Stimulated activated CD8-positive, alpha-beta memory T cell treated with anti-CD3 and anti-CD28 coated beads, Interleukin-7, amount 100 ng/mL, for 48 hours (primary cell): ENCODE measurements around the gene CHAC2.
"Not testable (repeated sequence)": the region's sequence is repeated elsewhere in the genome, so short reads cannot be mapped to it uniquely, and the experiment has no call there.

Experiments used
- DNase-seq, 2 donors: peaks; one replicate each; pipeline ENCODE4 v3.0.0-alpha.2; 2020; ENCODE audit warnings: low read depth in 1 of 2; ENCODE audit errors: extremely low read depth in 1 of 2

The CHAC2 gene

DNA sequence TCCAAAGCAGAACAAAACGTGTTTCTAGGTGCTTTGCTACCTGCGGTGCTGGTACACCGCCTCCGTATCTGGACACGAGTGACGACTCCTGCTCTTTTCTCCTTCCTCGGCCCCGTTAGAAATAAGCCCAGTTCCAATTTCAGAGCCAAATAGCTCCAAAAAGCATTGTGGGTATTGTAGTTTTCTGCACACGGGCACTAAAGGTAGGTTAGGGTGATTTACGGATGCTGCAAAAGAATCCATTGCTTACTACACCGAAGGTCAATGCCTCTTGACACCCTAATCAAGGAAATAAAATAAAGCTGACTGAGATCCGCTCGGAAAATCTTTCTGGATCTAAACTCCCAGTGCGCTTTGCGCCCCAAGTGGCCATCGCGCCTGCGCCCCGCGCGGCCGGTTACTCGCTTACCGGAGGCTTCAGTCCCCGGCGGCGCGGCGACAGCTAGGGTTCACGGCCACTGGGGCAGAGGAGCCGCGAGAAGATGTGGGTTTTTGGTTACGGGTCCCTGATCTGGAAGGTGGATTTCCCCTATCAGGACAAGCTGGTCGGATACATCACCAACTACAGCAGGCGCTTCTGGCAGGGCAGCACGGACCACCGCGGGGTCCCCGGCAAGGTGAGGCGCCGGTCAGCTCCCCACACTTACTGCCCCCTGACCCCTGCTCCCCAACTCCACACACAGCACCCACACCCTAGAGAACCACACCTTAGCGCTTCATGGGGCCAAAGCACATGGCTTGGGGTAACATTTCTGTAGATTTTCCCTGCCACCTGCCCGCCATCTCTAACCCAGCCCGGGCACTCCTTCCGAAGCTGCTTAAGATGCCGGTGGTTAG lies at the start of gene CHAC2:
TSS of gene CHAC2 (plus strand) at position 400 of the 837 bp plus-strand sequence. CDS start at position 483, 83 bp downstream.
- peak; percentile 74 to 78 for DNase-seq

DNA sequence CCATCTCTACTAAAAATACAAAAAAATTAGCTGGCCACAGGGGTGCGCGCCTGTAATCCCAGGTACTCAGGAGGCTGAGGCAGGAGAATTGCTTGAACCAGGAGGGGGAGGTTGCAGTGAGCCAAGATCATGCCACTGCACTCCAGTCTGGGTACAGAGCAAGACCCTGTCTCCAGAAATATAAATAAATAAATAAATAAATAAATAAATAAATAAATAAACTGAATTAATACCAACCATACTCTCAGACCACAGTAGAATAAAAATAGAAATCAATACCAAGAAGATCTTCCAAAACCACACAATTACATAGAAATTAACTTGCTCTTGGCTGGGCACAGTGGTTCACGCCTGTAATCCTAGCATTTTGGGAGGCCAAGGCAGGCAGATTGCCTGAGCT lies 46.7 kb upstream of the CHAC2 start:
- not testable (repeated sequence) for DNase-seq

DNA sequence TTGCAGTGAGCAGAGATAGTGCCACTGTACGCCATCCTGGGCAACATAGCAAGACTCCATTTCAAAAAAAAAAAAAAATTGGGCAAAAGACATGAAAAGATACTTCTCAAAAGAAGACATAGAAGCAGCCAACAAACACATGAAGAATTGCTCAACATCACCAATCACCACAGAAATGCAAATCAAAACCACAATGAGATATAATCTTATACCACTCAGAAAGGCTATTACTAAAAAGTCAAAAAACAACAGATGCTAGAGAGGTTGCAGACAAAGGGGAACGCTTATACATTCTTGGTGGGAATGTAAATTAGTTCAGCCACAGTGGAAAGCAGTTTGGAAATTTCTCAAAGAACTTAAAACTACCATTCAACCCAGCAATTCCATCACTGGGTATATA lies 43.1 kb upstream of the CHAC2 start:
- DNase-seq, result no peak

DNA sequence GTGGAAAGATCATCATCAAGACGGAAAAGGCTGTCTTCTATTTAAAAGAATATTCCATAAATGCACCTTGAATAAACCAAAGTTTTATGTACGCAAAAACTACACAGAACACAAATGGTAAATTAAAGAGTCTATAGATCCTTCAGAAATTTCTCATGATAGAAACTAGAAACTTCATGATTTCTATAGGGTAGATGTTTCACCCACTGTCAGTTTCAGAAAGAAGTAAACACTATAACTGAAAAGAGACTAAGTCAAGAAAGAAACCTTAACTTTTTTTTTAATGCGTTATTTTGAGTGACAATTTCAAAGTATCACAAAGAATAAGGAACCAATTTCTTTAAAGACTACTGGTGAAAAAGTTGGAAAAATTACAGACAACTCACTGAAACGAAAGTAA lies 41.9 kb upstream of the CHAC2 start:
- no peak for DNase-seq

DNA sequence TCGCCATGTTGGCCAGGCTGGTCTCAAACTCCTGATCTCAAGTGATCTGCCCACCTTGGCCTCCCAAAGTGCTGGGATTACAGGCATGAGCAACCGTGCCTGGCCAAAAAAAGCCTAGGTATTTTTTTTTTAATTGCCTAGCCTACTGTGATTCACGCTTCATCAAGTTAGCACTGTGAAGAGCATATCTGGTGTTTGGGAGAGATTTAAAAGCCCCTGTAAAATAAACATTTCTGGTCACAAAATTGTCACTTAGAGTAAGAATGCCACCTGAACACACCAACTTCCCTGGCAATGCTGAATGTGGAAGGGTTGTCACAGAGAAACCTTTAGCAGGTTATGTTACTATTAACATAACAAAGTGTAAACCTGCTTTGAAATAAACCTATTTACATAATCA lies 39.7 kb upstream of the CHAC2 start:
- DNase-seq, result no peak

DNA sequence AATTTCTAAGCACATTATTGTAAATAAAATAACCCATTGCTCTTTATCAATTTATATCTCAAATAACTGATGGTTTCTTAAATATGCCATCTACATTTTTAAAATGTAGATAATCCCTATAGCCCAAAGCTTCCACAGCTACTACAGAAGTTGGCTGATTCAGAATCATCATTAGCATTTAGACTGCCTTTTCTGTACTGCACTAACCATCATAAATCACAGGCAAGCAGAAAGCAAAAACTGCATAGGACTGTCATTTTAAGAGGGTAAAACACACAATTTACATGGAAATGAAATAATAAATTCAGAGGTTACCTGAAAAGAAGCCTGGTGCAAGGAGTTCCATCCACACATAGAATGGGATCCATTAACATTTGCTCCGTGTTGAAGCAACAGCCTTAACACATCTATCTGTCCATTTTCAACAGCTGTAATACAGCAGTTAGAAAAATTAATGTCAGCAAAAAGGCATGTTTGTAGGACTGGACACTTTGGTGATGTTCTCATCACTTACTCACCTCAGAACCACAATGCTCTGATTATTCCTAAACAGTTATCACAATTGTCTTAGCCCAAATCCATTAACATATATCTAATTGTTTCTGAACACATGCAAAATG lies 38.4 kb upstream of the CHAC2 start:
- no peak for DNase-seq

DNA sequence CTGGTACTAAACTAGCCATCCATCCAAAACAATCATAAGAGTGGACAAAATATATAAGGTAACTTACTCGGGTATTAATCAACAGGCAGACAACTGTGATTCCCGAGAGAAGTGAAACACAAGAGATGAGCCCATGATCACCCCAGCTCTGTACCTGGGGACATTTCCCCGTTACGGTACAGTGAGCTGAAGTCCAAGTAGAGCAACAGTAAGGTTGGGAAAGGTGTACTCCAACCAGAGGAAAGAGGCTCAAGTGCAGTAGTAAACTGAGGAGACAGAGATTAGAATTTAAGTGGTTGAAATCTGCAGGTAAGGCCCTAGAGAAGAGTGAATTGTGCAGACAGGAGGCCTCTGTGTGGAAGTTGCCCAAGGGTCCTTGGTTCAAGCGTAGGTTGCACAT lies 30.5 kb upstream of the CHAC2 start:
- DNase-seq, result no peak

DNA sequence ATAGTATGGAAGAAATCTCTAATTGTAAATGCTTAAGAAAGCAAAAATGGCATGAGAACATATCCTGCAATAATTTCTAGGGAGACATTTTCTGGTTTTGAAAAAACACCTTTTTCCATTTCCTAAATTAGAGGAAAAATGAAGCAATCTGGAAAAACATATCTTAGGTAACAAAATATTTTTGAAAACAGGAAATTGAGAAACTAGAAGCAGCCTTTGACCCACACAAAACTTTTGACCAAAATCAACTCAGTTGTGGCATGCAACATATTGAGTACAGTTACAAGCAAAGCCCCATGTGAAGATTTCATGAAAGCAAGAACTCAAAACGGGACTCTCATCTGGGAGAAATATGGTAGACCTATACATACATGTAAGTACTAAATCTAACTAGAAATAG lies 28.6 kb upstream of the CHAC2 start:
- DNase-seq, result no peak

DNA sequence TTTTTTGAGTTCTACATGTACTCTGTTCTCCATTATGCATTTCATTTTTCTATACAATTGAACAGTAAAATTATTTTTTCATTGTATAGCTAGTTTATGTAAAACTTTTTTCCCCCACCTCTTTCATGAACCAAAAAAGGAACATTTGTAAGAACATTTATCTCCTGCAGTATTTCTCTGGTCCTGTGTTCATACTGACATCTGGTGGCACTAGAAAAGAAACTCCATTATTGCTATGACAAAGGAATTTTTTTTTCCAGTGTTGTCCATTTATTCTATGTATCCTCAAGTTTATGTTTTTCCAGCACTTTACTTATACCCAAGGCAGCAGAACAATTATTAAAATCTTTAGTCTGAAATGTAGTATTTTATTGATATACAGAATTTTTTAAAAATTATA lies 27.4 kb upstream of the CHAC2 start:
- no peak for DNase-seq

DNA sequence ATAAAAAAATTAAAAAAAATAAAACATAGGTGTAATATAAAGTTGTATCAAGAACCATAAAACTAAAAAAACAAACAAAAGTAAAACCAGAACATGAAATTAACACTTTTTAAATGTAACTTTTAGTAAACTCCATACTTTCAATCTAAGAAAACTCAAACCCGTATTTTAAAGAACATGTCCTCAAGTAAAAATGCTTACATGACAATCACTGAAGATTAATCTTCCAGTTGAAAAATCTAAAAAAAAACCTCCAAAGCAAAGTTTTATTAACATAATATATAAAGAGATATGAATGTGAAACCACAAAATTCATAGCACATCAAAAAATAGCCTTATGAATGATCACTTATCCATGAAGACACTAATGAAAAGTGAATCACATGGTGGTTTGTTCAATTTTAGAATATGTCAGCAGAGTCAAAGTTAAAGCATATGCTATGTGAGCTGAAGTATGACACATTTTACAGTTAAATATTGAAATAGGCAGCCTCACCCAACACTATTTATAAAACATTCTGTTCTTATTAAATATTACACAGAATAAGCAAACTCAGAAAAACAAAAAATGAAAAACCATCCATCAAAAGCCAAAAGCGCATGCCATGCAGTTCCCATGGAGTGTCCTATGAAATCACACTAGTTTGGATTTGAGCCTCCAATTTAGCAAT lies 23.1 kb upstream of the CHAC2 start:
- DNase-seq, result no peak

DNA sequence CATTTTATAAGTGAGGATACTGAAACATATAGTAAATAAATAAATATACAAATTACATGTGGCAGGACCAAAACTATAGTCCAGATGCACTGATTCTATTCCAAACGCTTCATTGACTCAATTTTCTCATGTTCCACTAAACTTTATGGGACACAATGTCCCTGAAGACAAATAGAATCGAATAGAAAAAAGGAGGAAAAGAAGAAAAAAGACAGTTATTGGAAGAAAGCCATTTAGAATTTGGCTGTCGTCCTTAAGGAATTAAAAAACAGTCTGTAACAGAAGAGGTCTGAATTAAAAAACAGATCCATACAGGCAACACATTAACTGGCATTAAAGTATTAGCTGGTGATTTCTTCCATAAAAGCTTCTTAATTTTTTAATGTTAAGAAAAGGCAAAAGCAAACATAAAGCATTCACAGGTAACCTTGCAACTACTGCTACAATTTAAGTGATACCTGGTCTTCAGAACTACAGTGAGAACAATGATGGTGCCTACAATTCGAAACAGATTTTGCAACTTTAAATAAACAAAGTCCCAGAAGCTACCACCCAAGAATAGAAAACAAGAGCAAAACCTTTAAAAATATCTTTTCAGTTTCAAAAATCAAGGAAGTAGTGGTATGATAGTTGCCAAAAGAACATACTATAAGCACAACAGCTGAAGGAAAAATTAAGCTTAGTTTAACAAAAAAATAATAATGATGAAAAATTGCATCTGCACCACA lies 17.4 kb upstream of the CHAC2 start:
- DNase-seq, result no peak

DNA sequence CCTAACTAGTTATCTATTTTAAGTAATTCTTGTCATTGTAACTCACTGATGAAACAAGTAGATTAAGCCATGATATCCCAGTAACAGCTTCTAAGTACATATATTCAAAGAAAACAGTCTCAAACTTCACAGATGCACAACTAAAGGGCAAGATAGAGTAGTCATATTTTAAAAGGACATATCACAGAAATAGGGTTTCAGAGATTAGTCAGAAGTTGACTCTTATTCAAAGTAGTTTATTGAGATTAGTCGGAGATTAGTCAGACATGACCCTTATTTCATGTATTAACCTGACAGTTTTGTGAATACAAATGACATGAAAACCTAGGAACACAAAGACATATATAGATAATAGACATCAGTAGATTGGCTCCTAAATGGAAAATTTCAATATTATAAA lies 15.9 kb upstream of the CHAC2 start:
- no peak for DNase-seq

DNA sequence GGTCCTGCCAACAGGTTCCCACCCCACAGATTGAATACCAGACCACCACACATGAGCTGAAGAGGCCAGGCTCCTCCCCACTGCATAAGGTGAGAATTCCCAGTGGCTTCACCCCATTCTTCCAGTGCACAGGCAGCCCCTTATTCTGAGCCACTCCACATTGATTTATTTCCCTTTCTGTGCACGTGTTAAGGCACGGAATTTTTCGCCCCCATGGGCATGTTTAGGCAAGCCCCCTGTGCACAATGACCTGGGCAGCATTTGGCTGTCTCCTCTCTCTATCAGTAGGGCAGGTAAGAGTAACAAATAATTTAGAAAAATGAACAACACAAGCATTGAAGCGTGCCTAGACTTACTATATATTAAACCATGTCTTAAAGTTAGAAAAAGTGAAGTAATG lies 15.2 kb upstream of the CHAC2 start:
- DNase-seq, result no peak

DNA sequence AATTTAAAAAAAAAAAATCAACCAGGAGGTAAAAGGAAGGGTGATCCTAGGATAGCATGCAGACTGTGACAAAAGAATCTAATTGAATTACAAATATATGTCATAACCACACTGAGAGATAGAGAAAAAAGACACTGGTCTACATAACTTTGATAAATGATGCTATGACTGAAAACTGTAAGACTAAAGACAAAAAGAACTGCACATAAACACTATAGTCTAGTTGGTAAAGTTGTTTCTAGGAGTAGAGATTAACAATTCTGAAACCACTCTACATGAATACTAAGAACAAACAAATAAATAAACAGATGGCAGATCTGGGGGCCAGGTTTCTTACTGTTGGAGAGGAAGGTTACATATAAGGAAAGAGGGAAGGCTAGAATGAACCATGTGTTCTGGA lies 14.6 kb upstream of the CHAC2 start:
- DNase-seq, result no peak

DNA sequence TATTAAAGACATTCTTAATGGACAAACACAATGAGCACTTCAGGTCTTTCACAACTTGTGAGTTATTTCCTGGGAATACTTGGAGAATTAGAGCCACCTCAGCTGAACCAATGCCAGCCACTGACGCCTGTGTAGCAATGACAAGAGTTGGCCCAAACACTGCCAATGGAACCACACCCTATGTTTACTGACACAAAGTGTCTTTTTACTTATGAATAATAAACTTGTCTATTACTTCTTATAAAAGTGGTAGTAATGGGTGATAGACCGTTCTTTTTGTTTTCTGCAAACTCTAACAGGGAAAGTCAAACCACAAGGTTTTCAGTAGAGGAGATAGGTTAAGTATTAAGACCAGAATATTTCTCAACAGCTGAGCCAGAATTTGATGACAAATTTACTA lies 12.5 kb upstream of the CHAC2 start:
- DNase-seq, result no peak

DNA sequence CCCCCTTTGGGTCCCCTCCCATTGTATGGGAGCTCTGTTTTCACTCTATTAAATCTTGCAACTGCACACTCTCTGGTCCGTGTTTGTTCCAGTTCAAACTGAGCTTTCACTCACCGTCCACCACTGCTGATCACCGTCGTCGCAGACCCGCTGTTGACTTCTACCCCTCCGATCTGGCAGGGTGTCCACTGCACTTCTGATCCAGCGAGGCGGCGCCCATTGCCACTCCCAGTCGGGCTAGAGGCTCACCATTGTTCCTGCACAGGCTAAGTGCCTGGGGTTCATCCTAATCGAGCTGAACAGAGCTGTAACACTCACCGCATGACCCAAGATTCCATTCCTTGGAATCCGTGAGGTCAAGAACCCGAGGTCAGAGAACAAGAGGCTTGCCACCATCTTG lies 11.0 kb upstream of the CHAC2 start:
- no peak for DNase-seq

DNA sequence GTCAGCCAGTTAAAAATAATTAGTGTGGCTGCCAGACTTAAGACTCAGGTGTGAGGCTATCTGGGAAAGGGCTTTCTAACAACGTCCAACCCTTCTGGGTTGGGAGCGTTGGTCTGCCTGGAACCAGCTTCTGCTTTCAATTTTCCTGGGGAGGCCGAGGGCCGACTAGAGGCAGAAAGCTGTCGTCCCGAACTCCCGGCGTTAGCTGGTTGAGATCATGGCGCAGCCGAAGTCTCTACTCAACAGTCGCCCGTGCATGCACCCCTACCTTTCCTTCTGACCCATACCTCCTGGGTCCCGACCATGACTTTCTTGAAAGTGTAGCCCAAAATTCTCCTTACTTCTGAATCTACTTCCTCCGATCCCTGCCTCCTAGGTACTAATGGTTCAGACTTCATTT lies 10.4 kb upstream of the CHAC2 start:
- DNase-seq, result not testable (repeated sequence)

DNA sequence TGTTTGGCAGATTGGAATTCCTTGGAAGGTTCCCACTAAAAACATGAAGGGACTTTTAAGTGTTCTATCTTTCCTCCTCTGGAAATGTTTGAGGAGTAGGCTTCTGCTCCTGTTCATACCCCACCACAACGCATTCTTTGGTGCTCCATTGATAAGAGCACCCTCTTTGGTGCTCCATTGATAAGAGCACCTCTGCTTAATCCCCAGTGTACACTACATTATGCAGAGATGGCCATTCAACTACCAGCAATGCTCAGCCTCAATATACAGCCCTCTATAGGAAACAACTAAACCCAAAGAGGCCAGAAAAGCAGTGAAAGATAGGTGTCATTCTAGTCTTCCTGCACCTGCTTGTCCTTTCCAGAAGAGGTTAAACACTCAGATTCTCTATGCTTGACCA lies 1.8 kb upstream of the CHAC2 start:
- DNase-seq, result no peak

DNA sequence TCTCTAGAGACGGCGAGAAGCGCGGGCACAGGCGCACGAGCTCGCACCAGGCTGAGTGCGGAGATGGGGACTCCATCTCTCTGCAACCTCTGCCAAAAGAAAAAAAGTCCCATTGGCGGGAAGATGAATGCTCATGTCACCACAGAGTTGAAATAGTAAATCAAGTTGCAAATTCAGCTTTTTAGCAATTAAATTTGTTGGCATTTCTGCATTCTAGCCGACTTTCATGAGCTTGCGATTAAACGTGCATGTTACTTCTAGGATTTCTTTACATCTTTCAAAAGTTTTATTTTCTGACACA lies 588 bp downstream of the CHAC2 start:
- peak in 1 of 2 donors; percentile 37 for DNase-seq

DNA sequence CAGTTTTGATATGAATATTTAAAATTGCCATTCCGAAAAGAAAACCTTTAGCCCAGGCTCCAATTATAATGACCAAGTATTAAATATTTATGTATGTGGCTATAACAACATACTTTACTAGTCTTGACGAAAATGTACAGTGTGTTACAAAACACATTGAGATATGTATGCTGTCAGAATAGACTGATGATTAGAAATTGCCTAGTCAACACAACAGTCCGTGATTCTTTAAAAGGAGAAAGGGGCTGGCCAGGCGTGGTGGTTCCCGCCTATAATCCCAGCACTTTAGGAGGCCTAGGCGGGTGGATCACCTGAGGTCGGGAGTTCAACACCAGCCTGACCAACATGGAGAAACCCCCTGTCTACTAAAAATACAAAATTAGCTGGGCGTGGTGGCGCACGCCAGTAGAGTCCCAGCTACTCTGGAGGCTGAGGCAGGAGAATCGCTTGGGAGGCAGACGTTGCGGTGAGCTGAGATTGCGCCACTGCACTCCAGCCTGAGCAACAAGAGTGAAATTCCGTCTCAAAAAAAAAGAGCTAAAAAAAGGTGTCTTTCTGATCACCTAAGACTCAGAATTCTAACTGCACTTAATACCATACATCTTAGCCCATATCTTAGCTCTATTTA lies 1.8 kb downstream of the CHAC2 start:
- no peak for DNase-seq

DNA sequence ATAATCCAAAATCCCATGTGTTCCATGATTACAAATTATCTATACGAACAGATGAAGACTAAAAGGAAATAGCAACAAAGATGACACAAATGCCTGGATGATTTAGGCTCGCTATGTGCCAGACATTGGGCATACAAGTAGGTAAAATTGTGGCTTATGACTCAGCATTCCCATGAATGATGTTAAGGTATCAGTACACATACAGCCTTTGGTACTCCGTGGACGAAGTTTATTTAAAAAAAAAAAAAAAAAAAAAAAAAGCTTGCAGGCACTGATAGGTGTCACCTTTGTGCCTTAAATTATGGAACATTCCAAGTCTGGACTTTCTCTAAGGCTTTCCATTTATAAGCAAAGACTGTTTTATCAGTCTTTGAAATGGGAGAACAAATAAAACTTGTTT lies 2.7 kb downstream of the CHAC2 start:
- DNase-seq, result no peak
